ENCODE measurements around the gene NPLOC4.

DNA sequence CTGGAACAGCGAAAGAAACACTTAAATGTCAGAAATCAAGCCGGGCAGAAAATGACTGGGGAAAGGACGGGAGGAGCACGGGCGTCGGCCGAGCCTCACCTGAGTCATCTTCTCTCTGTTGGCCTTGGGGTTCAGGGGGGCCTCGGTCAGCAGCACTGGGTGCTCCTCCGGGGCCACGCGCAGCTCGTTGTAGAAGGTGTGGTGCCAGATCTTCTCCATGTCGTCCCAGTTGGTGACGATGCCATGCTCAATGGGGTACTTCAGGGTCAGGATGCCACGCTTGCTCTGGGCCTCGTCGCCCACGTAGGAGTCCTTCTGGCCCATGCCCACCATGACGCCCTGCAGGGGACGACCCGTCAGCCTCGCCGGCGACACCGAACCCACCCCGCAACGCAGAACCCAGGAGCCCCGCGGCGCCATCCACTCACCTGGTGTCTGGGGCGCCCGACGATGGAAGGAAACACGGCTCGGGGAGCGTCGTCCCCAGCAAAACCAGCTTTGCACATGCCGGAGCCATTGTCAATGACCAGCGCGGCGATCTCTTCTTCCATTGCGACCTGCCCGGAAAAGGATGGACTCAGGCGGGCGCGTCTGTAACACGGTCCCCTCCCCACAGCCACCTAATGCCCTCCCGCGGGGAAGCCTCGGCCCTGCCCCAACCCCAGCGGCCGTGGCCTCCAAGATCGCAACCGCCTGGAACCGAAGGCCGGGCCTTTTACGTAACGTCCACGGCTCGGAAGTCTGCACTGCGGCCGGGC, 124.9 kb downstream of the NPLOC4 start:
- TF ChIP-seq, protein P1, sequence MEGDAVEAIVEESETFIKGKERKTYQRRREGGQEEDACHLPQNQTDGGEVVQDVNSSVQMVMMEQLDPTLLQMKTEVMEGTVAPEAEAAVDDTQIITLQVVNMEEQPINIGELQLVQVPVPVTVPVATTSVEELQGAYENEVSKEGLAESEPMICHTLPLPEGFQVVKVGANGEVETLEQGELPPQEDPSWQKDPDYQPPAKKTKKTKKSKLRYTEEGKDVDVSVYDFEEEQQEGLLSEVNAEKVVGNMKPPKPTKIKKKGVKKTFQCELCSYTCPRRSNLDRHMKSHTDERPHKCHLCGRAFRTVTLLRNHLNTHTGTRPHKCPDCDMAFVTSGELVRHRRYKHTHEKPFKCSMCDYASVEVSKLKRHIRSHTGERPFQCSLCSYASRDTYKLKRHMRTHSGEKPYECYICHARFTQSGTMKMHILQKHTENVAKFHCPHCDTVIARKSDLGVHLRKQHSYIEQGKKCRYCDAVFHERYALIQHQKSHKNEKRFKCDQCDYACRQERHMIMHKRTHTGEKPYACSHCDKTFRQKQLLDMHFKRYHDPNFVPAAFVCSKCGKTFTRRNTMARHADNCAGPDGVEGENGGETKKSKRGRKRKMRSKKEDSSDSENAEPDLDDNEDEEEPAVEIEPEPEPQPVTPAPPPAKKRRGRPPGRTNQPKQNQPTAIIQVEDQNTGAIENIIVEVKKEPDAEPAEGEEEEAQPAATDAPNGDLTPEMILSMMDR (IDR thresholded peaks at IDR 0.05), result no peak
- no peak for TF ChIP-seq POLR2A (IDR thresholded peaks at IDR 0.05)

Measured in body of pancreas (tissue), 4 donors.